ENCODE data around the gene WDR4.

DNA sequence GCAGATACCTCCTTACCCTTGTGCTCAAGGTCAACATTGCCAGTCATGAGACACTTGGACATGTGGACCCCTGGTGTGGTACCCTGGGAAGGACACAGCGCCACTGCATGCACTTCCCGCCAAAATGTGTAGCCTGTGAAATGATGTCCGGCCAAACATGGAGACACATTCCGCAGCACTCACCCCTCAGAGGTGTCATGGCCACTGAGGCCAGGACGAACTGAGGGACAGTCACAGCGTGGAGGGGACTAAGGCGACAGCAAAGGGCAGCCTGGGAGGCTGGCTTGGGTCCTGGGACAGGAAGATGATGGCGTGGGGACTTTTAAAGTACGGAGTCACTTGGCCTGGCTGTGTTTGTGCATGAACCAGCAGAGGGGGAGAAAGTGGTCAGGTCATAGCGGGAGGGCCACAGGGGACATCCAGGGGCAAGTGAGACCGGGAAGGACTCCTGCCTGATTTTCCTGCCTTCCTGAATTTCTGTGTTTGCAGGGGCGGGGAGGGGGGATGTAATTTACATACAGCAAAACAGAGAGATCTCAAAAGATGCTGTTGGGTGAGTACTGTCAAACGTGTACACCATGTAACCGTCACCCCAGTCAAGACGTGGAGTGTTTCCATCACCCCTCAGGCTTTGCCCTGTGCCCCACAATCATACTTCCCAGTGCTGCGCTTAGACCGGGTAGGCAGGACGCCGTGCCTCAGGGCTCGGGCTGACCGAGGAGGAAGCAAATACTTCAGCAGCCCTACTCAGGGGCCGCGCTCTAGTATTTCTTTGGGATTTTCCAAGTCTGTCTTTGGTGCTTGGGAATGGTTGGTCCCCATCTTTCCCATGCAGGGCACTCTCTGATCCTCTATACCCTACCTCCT, 45.2 kb downstream of the WDR4 start:
- no peak for TF ChIP-seq POLR2A (IDR thresholded peaks at IDR 0.05)
- TF ChIP-seq, protein P1, sequence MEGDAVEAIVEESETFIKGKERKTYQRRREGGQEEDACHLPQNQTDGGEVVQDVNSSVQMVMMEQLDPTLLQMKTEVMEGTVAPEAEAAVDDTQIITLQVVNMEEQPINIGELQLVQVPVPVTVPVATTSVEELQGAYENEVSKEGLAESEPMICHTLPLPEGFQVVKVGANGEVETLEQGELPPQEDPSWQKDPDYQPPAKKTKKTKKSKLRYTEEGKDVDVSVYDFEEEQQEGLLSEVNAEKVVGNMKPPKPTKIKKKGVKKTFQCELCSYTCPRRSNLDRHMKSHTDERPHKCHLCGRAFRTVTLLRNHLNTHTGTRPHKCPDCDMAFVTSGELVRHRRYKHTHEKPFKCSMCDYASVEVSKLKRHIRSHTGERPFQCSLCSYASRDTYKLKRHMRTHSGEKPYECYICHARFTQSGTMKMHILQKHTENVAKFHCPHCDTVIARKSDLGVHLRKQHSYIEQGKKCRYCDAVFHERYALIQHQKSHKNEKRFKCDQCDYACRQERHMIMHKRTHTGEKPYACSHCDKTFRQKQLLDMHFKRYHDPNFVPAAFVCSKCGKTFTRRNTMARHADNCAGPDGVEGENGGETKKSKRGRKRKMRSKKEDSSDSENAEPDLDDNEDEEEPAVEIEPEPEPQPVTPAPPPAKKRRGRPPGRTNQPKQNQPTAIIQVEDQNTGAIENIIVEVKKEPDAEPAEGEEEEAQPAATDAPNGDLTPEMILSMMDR (IDR thresholded peaks at IDR 0.05), result no peak

Measured in heart left ventricle (tissue), 13 donors.